GM06990 (cell line): ENCODE results near the gene MTERF4.
"Not testable (repeated sequence)": the region's sequence is repeated elsewhere in the genome, so short reads cannot be mapped to it uniquely, and the experiment has no call there.

Source experiments
- DNase-seq: peaks from one replicate; pipeline ENCODE4 v3.0.0-alpha.2; 2011; ENCODE audit not compliant: insufficient read length; ENCODE audit errors: extremely low read depth
- H3K27me3 ChIP-seq: replicated peaks from 2 replicates; pipeline ENCODE4 v1.6.0; 2011; ENCODE audit warnings: low read length; ENCODE audit not compliant: control insufficient read depth, insufficient read depth
- H3K36me3 ChIP-seq: 2 replicates; pipeline ENCODE4 v1.5.1; 2011; ENCODE audit warnings: low read length; ENCODE audit not compliant: control insufficient read depth, insufficient read depth
- H3K4me3 ChIP-seq: replicated peaks from 2 replicates; pipeline ENCODE4 v1.5.1; 2011; ENCODE audit warnings: low read depth, mild to moderate bottlenecking, control low read depth, low read length
- CTCF ChIP-seq: IDR thresholded peaks from 2 replicates; pipeline ENCODE4 v1.5.1; 2011; ENCODE audit warnings: low read length, control low read depth, mild to moderate bottlenecking, inconsistent platforms; ENCODE audit not compliant: insufficient read depth, poor library complexity, severe bottlenecking

The MTERF4 gene

GRCh38 chr2:241107031-241107783 is 5.1 kb upstream of the MTERF4 start:
- TF ChIP-seq CTCF: no peak
- Histone ChIP-seq H3K36me3 (peaks cover 19% of the 10 kb centered on the region), H3K27me3 (no peaks in the 10 kb centered on the region), H3K4me3 (no peak overlapping the region)
- no peak for DNase-seq

- no peak for DNase-seq
- no peaks in the 10 kb centered on the region for H3K27me3 ChIP-seq
- H3K36me3 ChIP-seq: peaks cover 17% of the 10 kb centered on the region
- no peak overlapping the region for H3K4me3 ChIP-seq
- no peak for TF ChIP-seq CTCF
Measured at GRCh38 chr2:241105641-241106040, 3.6 kb upstream of the MTERF4 start.

GRCh38 chr2:241104611-241105010 is 2.5 kb upstream of the MTERF4 start:
- H3K4me3 ChIP-seq, H3K27me3 ChIP-seq, DNase-seq: not testable (repeated sequence)
- H3K36me3 ChIP-seq: peaks cover 19% of the 10 kb centered on the region

- Histone ChIP-seq H3K36me3 (peaks cover 16% of the 10 kb centered on the region), H3K4me3 (peak overlapping the region; percentile 77), H3K27me3 (no peaks in the 10 kb centered on the region)
- no peak for TF ChIP-seq CTCF
- no peak for DNase-seq
Measured at GRCh38 chr2:241103176-241103595, 1.1 kb upstream of the MTERF4 start.

- peak overlapping the region; percentile 43 for H3K4me3 ChIP-seq
- TF ChIP-seq CTCF: no peak
- no peaks in the 10 kb centered on the region for H3K27me3 ChIP-seq
- peaks cover 10% of the 10 kb centered on the region; the same call in 1 of the 2 replicates for H3K36me3 ChIP-seq
- DNase-seq: no peak
Measured at GRCh38 chr2:241099246-241099645, 2.8 kb downstream of the MTERF4 start.

- no peak overlapping the region for H3K4me3 ChIP-seq
- DNase-seq: no peak
Measured at GRCh38 chr2:241096979-241097378, 5.1 kb downstream of the MTERF4 start.

More at GRCh38 chr2:241096979-241097378, 5.1 kb downstream of the MTERF4 start:
- Histone ChIP-seq H3K27me3 (no peaks in the 10 kb centered on the region), H3K36me3 (peaks cover 26% of the 10 kb centered on the region)
- TF ChIP-seq CTCF: no peak
